NCI-H2227 treated with DMSO at 0.1 percent for 48 hours (cell line): ENCODE results near the gene SLC35F2.
"Not testable (repeated sequence)": the region's sequence is repeated elsewhere in the genome, so short reads cannot be mapped to it uniquely, and the experiment has no call there.

Source experiments
- DNase-seq: peaks from one replicate; lab custom pipeline; 2025; lab: John Stamatoyannopoulos, UW

SLC35F2 gene

GRCh38 chr11:107858217-107859070 lies at the start of gene SLC35F2:
SLC35F2 (minus strand) TSS chr11:107858787; CDS start chr11:107858767, 20 bp downstream.
- peak; percentile 73 for DNase-seq

GRCh38 chr11:107908211-107908610 lies 49.6 kb upstream of the SLC35F2 start:
- no peak for DNase-seq

GRCh38 chr11:107898270-107898669 lies 39.7 kb upstream of the SLC35F2 start:
- DNase-seq, result no peak

- DNase-seq, result no peak
Measured at GRCh38 chr11:107882095-107882820, 23.7 kb upstream of the SLC35F2 start.

GRCh38 chr11:107881471-107881870 lies 22.9 kb upstream of the SLC35F2 start:
- not testable (repeated sequence) for DNase-seq

GRCh38 chr11:107876141-107876540 lies 17.6 kb upstream of the SLC35F2 start:
- no peak for DNase-seq

- no peak for DNase-seq
Measured at GRCh38 chr11:107864591-107864990, 6.0 kb upstream of the SLC35F2 start.

- DNase-seq, result no peak
Measured at GRCh38 chr11:107860688-107861087, 2.1 kb upstream of the SLC35F2 start.

- not testable (repeated sequence) for DNase-seq
Measured at GRCh38 chr11:107860240-107860620, 1.6 kb upstream of the SLC35F2 start.

GRCh38 chr11:107859459-107860239 lies 1.1 kb upstream of the SLC35F2 start:
- no peak for DNase-seq

- no peak for DNase-seq
Measured at GRCh38 chr11:107857550-107858216, 904 bp downstream of the SLC35F2 start.

- no peak for DNase-seq
Measured at GRCh38 chr11:107856981-107857517, 1.5 kb downstream of the SLC35F2 start.

GRCh38 chr11:107856180-107856980 lies 2.2 kb downstream of the SLC35F2 start:
- DNase-seq, result no peak

- DNase-seq, result no peak
Measured at GRCh38 chr11:107853070-107853469, 5.5 kb downstream of the SLC35F2 start.

- no peak for DNase-seq
Measured at GRCh38 chr11:107851704-107852310, 6.8 kb downstream of the SLC35F2 start.

- no peak for DNase-seq
Measured at GRCh38 chr11:107849790-107850189, 8.8 kb downstream of the SLC35F2 start.

- no peak for DNase-seq
Measured at GRCh38 chr11:107848345-107848744, 10.2 kb downstream of the SLC35F2 start.

GRCh38 chr11:107847184-107847583 lies 11.4 kb downstream of the SLC35F2 start:
- DNase-seq, result no peak

- no peak for DNase-seq
Measured at GRCh38 chr11:107844041-107844440, 14.5 kb downstream of the SLC35F2 start.

- no peak for DNase-seq
Measured at GRCh38 chr11:107842412-107843100, 16.0 kb downstream of the SLC35F2 start.
